ENCODE results near the gene FBXL13. TPM values are rescaled to one million over a fixed set of nuclear protein-coding genes. Genes with fewer than 3 reads are reported as not detected.

The FBXL13 gene
- total and polyA plus RNA-seq, 10 of the 15 experiments (the other 5 are each of a cell fraction or from before 2014, with no cell fraction given): 0.08 to 0.95 (median 0.28) TPM; not detected in 2

GRCh38 chr7:102836977-102837376 lies 237.6 kb downstream of the FBXL13 start:
- in situ Hi-C loops (cut with MboI) (no loop called here), intact Hi-C loops (cut with micrococcal nuclease; ENCODE audit: unreplicated experiment) (no loop called here)
- TF ChIP-seq, protein P1, sequence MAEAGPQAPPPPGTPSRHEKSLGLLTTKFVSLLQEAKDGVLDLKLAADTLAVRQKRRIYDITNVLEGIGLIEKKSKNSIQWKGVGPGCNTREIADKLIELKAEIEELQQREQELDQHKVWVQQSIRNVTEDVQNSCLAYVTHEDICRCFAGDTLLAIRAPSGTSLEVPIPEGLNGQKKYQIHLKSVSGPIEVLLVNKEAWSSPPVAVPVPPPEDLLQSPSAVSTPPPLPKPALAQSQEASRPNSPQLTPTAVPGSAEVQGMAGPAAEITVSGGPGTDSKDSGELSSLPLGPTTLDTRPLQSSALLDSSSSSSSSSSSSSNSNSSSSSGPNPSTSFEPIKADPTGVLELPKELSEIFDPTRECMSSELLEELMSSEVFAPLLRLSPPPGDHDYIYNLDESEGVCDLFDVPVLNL (IDR thresholded peaks at IDR 0.05; ENCODE audit: low read depth, low read length): no peak
- no peak for TF ChIP-seq SUZ12 (IDR thresholded peaks at IDR 0.05; ENCODE audit: unreplicated experiment)
- TF ChIP-seq RUNX3 (IDR thresholded peaks at IDR 0.05; ENCODE audit: low read length): no peak
- TF ChIP-seq, protein P2, sequence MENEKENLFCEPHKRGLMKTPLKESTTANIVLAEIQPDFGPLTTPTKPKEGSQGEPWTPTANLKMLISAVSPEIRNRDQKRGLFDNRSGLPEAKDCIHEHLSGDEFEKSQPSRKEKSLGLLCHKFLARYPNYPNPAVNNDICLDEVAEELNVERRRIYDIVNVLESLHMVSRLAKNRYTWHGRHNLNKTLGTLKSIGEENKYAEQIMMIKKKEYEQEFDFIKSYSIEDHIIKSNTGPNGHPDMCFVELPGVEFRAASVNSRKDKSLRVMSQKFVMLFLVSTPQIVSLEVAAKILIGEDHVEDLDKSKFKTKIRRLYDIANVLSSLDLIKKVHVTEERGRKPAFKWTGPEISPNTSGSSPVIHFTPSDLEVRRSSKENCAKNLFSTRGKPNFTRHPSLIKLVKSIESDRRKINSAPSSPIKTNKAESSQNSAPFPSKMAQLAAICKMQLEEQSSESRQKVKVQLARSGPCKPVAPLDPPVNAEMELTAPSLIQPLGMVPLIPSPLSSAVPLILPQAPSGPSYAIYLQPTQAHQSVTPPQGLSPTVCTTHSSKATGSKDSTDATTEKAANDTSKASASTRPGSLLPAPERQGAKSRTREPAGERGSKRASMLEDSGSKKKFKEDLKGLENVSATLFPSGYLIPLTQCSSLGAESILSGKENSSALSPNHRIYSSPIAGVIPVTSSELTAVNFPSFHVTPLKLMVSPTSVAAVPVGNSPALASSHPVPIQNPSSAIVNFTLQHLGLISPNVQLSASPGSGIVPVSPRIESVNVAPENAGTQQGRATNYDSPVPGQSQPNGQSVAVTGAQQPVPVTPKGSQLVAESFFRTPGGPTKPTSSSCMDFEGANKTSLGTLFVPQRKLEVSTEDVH (IDR thresholded peaks at IDR 0.05; ENCODE audit: low read depth, partially characterized antibody): no peak
- TF ChIP-seq PML (IDR thresholded peaks at IDR 0.05; ENCODE audit: low read length): no peak
- no peak for TF ChIP-seq ETV6 (conservative IDR thresholded peaks at IDR 0.05 in 1 of 2, IDR thresholded peaks at IDR 0.05 in 1 of 2; ENCODE audit: borderline replicate concordance in 1 of 2, low read depth in 1 of 2)
- TF ChIP-seq TBL1XR1 (IDR thresholded peaks at IDR 0.05; ENCODE audit: low read depth, low read length): no peak
- no peak for TF ChIP-seq ZNF622 (IDR thresholded peaks at IDR 0.05)
- no peak for TF ChIP-seq TCF7 (IDR thresholded peaks at IDR 0.05; ENCODE audit: borderline replicate concordance)
- no peak for TF ChIP-seq SPI1 (IDR thresholded peaks at IDR 0.05; ENCODE audit: borderline replicate concordance, insufficient read depth, low read depth, low read length)
- TF ChIP-seq RFX5 (IDR thresholded peaks at IDR 0.05; ENCODE audit: low read depth, low read length): no peak
- Histone ChIP-seq H3K4me1 (ENCODE audit: control insufficient read depth, insufficient read depth, low read length) (peaks cover 6% of the 10 kb centered on the region), H3K27ac (ENCODE audit: control insufficient read depth, insufficient read depth) (no peak overlapping the region), H3K4me3 (no peak overlapping the region), H3K36me3 (ENCODE audit: control insufficient read depth in 2 of 2, insufficient read depth in 2 of 2, low read length in 1 of 2) (no peaks in the 10 kb centered on the region), H3K9ac (ENCODE audit: control insufficient read depth, insufficient read depth, low read length) (no peak overlapping the region), H3K4me2 (ENCODE audit: control insufficient read depth, insufficient read depth) (no peak overlapping the region), H3K27me3 (replicated peaks in 1 of 2; ENCODE audit: control insufficient read depth in 2 of 2, insufficient read depth in 2 of 2, low read length in 1 of 2) (no peaks in the 10 kb centered on the region), H3K79me2 (ENCODE audit: control insufficient read depth, insufficient read depth, low read length) (no peaks in the 10 kb centered on the region), H3K9me3 (replicated peaks; ENCODE audit: control insufficient read depth, insufficient read depth, low read length) (no peaks in the 10 kb centered on the region), H2AFZ (ENCODE audit: control insufficient read depth, low read depth, low read length) (no peak overlapping the region), H4K20me1 (ENCODE audit: control insufficient read depth, insufficient read depth) (no peaks in the 10 kb centered on the region)
- no peak for DNase-seq (ENCODE audit: low read depth, low spot score)
- WGBS (ENCODE audit: insufficient coverage, insufficient replicate concordance, low lambda C conversion rate, missing lambda C conversion rate): 95% methylated on average over 1 of the region's 1 CpG
- no TSS peak for BruUV-seq (replicated peaks)
- CTCF ChIA-PET: interaction anchor here (1.0 kb wide), 1 partner anchor 36 kb away, joined by 3 read pairs; no protein-coding TSS in a partner anchor
- SMC1A ChIA-PET (ENCODE audit: uncharacterized antibody, unreplicated experiment): interaction anchor here (1.0 to 1.1 kb wide), 2 partner anchors 9 to 53 kb away, joined by 3 to 4 read pairs; no protein-coding TSS in a partner anchor
- POLR2A ChIA-PET: no interaction called here
- FAIRE-seq: no peak
- RAD21 ChIA-PET (ENCODE audit: unreplicated experiment): no interaction called here
- ATAC-seq: no peak

All from GM12878 (cell line).